Right lobe of liver (tissue), 6 donors: ENCODE data around the gene PPFIA4. TPM values are rescaled to one million over a fixed set of nuclear protein-coding genes. Genes with fewer than 3 reads are reported as not detected.

Experiments
- ATAC-seq, 4 donors: fragments of 200-7000 bp; cut with Tn5 transposase; one replicate each; pipeline ENCODE4 v1.9.1; 2020; ENCODE audit warnings: mild to moderate bottlenecking in 4 of 4, moderate library complexity in 4 of 4
- DNase-seq, 3 donors: peaks; one replicate each; pipeline ENCODE4 v3.0.0-alpha.2; 2020
- H3K27ac ChIP-seq, 3 donors: fragments of 200-600 bp; one replicate each; pipeline ENCODE4 v1.8.0; 2022
- H3K27me3 ChIP-seq, 2 donors: fragments of 200-600 bp; one replicate each; pipeline ENCODE4 v1.8.0; 2022
- H3K36me3 ChIP-seq, 4 donors: fragments of 200-600 bp; sonication (generic) in 1 of 4; one replicate each; pipeline versions ENCODE4 v1.5.1 to v1.8.0; 2017 to 2022; ENCODE audit warnings: control low read depth in 1 of 4
- H3K4me1 ChIP-seq, 4 donors: fragments of 200-600 bp; sonication (generic) in 1 of 4; one replicate each; pipeline versions ENCODE4 v1.5.1 to v1.8.0; 2017 to 2022; ENCODE audit warnings: control low read depth in 1 of 4
- H3K4me3 ChIP-seq, 3 donors: fragments of 200-600 bp; one replicate each; pipeline ENCODE4 v1.8.0; 2022
- H3K9me3 ChIP-seq, 4 donors: fragments of 200-600 bp; sonication (generic) in 1 of 4; one replicate each; pipeline versions ENCODE4 v1.5.1 to v1.8.0; 2017 to 2022; ENCODE audit warnings: control low read depth in 1 of 4
- CTCF ChIP-seq, 4 donors: fragments of 200-600 bp in 3 of 4; fragments of 450-650 bp in 1 of 4; IDR thresholded peaks; one replicate each; pipeline versions ENCODE4 v1.5.1 to v1.8.0; 2016 to 2022; ENCODE audit warnings: antibody characterized with exemption in 4 of 4, mild to moderate bottlenecking in 2 of 4
- POLR2A ChIP-seq: fragments of 450-650 bp; IDR thresholded peaks from one replicate; pipeline ENCODE4 v1.6.1; 2017; ENCODE audit warnings: antibody characterized with exemption, mild to moderate bottlenecking
- WGBS: methylation state at CpG from one replicate; pipeline ENCODE4 v1.1.6; 2018; ENCODE audit warnings: low coverage, low lambda C conversion rate; ENCODE audit not compliant: insufficient coverage; ENCODE audit errors: missing lambda C conversion rate; 5-methylcytosine and 5-hydroxymethylcytosine counted together
- intact Hi-C, 2 donors: fragments of 100-400 bp; cut with DNase I; formaldehyde crosslinking; loops; one replicate each; pipeline versions ENCODE4 v1.11.2 to v1.14.1; 2022
- total RNA-seq, 6 experiments: library from RNA; depleted of rRNA in 2 of 6; stranded (reverse); fragments of >200 nt in 2 of 6; fragmentation: NEBNext Ultra II Directional in 3 of 6; extraction: Animal tissue kit (Norgen Biotek cat#: 25700) in 3 of 6; gene quantifications; one replicate each; pipeline versions ENCODE4 v1.1.0 to v1.2.4, GENCODE V29; 2016 to 2023
- donor health status: DM: no; HTN: yes; CAD: no.
- donor health status: DM: no; HTN: no; CAD: no.
- donor health status: DM: no; HTN: no; CAD: no.
- donor health status: DM: no; HTN: yes; CAD: no.
- donor health status: DM: no; HTN: yes; CAD: no.

Gene PPFIA4
- total RNA-seq, 6 experiments from 2014 or later, result 0.18 to 5.5 (median 0.49) TPM; not detected in 1

DNA sequence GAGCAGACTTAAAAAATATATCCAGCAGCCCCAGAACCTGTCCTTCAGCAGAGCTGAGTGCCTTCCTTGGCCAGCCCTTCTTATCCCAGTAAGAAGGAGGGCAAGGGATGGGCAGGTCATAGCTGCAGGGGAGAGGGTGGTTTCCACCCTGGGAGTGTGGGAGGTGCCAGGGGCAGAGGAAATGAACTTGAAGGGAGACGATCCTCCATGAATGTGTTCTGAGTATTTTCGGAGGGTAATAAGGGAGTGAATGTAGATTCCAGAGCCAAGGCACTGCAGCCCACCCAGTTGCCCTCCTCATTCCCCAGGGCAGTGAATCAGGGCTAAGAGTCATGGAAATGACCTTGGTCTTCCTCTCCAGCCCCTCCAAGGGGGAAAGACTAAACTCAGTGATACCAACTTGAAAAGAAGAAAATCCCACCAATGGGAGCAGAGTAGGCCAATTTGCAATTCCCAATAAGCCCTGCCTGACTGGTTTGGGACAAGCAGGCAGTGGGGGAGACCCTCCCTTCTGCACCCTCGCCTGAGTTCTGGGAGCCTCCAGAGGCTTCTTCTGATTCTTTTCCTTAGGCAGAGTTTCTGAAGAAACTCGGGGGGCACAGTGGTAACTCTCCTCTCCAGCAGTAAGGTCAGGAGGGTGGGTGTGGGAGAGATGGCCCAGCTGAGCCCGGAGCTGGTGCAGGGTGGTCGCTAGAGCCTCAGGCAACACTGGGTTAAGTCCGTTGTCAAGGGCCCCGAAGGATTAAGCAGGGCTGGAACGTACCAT, 55.4 kb downstream of the PPFIA4 start:
- no peak overlapping the region for H3K4me3 ChIP-seq
- H3K27me3 ChIP-seq, result no peaks in the 10 kb centered on the region
- no peak for ATAC-seq
- no peak for TF ChIP-seq POLR2A
- TF ChIP-seq CTCF (IDR thresholded peaks at IDR 0.05), result no peak
- H3K36me3 ChIP-seq, result no peaks in the 10 kb centered on the region
- intact Hi-C loops, result no loop called here
- peak in 1 of 3 donors; percentile 16 for DNase-seq
- H3K4me1 ChIP-seq, result peaks cover 0 to 7% (median 0%) of the 10 kb centered on the region in 4 donors
- H3K9me3 ChIP-seq, result no peaks in the 10 kb centered on the region
- H3K27ac ChIP-seq, result no peak overlapping the region
- WGBS, result 67% methylated on average over 4 of the region's 9 CpGs

DNA sequence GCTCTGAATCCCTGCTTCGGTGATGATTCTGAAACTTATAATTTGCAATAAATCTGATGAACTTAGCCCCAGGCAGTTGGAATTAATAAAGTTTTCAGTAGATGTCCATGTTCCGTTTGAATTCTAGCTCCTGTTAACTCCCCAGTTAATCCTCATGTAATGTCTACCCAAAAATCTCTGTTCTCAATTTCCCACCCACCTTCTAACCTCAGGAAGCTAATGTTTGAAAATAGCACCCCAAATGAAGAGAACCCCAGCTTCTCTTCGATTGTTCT, 55.9 kb downstream of the PPFIA4 start:
- peaks cover 0 to 7% (median 0%) of the 10 kb centered on the region in 4 donors for H3K4me1 ChIP-seq
- no peak for TF ChIP-seq POLR2A
- TF ChIP-seq CTCF (IDR thresholded peaks at IDR 0.05), result no peak
- no peak overlapping the region for H3K27ac ChIP-seq
- H3K36me3 ChIP-seq, result no peaks in the 10 kb centered on the region
- H3K4me3 ChIP-seq, result no peak overlapping the region
- ATAC-seq (no peak), DNase-seq (no peak)
- no peaks in the 10 kb centered on the region for H3K27me3 ChIP-seq
- 62% methylated on average over 3 of the region's 3 CpGs for WGBS
- H3K9me3 ChIP-seq, result no peaks in the 10 kb centered on the region
- intact Hi-C loops, result no loop called here

DNA sequence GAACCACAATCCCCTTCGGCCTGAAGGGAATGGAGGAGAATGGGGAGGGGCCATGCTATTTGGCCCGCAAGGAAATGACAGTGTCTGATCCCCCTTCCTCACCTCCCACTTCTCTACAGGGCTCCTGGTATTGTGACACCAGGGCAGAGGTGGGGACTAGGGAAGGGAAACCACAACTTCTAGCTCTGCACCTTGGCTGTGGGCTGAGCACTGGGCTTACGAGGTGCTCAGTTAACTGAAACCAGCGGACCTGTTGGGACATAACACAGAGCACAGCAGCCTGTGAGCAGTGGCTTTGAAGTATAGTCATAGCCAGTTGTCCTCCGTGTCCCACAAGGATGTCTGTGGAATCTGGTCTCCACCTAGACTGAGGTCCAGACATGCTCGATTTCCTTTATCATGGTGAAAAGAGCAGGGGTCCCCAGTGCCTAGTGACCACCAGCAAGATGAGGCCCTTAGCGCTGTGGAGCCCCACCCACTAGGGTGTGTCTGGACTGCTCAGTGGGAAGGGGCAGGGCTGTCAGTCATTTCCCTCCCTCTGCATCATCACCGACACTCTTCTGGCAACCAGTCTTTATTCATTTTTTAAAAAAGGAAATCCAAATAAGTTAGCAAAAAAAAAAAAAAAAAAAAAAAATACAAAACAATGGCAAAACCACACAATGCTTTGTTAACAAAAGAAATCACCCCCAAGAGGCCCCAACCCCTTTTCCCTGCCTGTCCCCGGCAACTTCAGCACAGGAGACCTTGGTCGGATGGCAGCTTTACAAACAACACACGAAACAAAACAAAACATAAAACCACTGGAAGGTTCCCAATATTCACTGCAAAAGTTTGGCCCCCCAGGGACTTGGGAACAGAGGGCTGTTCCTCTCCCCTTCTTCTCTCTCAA, 56.5 kb downstream of the PPFIA4 start:
- TF ChIP-seq POLR2A, result no peak
- TF ChIP-seq CTCF (IDR thresholded peaks at IDR 0.05), result no peak
- DNase-seq, result peak in 1 of 3 donors; percentile 24
- H3K4me3 ChIP-seq, result no peak overlapping the region
- ATAC-seq, result no peak
- intact Hi-C loops, result no loop called here
- peaks cover 0 to 7% (median 0%) of the 10 kb centered on the region in 4 donors for H3K4me1 ChIP-seq
- H3K36me3 ChIP-seq, result no peaks in the 10 kb centered on the region
- H3K9me3 ChIP-seq, result no peaks in the 10 kb centered on the region
- H3K27ac ChIP-seq, result no peak overlapping the region
- WGBS, result 57% methylated on average over 7 of the region's 11 CpGs
- no peaks in the 10 kb centered on the region for H3K27me3 ChIP-seq

DNA sequence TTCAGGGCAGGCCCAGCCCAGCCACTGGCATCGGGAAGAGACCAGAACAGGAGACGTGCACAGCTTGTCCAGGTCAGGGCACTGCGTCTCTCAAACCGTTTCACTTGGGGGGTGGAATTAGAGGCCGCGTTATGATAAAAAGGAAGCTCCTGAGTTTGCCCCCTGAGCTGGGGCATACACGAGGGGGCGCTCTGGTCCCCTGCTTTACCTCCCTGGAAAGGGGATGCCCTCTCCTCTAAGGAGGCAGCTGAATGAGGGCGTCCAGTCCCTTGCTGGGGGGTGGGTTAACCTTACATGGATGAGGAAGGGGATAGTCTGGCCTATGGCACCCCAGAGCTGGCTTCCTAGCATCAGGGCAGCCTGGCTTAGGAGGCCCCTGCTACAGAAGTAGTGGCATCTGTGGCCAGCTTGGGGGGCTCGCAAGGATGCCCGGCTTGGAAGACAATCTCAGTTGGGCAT, 57.2 kb downstream of the PPFIA4 start:
- H3K36me3 ChIP-seq, result no peaks in the 10 kb centered on the region
- intact Hi-C loops, result no loop called here
- no peak for ATAC-seq
- no peak overlapping the region for H3K4me3 ChIP-seq
- no peak for TF ChIP-seq CTCF (IDR thresholded peaks at IDR 0.05)
- no peak for TF ChIP-seq POLR2A
- no peak overlapping the region for H3K27ac ChIP-seq
- 93% methylated on average over 4 of the region's 11 CpGs for WGBS
- no peaks in the 10 kb centered on the region for H3K9me3 ChIP-seq
- H3K4me1 ChIP-seq, result peaks cover 0 to 7% (median 0%) of the 10 kb centered on the region in 4 donors
- H3K27me3 ChIP-seq, result no peaks in the 10 kb centered on the region
- no peak for DNase-seq
